Liver (tissue), 9 donors: Measurements from ENCODE around the gene TBL1X. TPM values are rescaled to one million over a fixed set of nuclear protein-coding genes. Genes with fewer than 3 reads are reported as not detected.

Experiments
- DNase-seq: peaks from one replicate; pipeline ENCODE4 v3.0.0-alpha.2; 2017; ENCODE audit warnings: low spot score
- H3K27ac ChIP-seq, 2 donors: one replicate each; pipeline ENCODE4 v1.7.0; 2013; ENCODE audit warnings: inconsistent platforms in 2 of 2, low read length in 2 of 2, control low read depth in 1 of 2, low read depth in 1 of 2, mild to moderate bottlenecking in 1 of 2
- H3K27me3 ChIP-seq, 4 donors: one replicate each; pipeline versions ENCODE4 v1.6.1 to v1.7.0; 2013; ENCODE audit warnings: low read length in 3 of 4, inconsistent platforms in 1 of 4, mild to moderate bottlenecking in 1 of 4, moderate library complexity in 1 of 4; ENCODE audit not compliant: control insufficient read depth in 4 of 4, insufficient read depth in 4 of 4
- H3K36me3 ChIP-seq, 4 donors: one replicate each; pipeline versions ENCODE4 v1.6.1 to v1.7.0; 2013; ENCODE audit warnings: low read length in 3 of 4, mild to moderate bottlenecking in 3 of 4, low read depth in 1 of 4, moderate library complexity in 1 of 4; ENCODE audit not compliant: control insufficient read depth in 4 of 4, insufficient read depth in 3 of 4
- H3K4me1 ChIP-seq, 4 donors: one replicate each; pipeline versions ENCODE4 v1.6.1 to v1.7.0; 2013; ENCODE audit warnings: low read length in 3 of 4, mild to moderate bottlenecking in 3 of 4, moderate library complexity in 1 of 4; ENCODE audit not compliant: control insufficient read depth in 4 of 4, insufficient read depth in 4 of 4
- H3K4me3 ChIP-seq, 3 donors: one replicate each; pipeline versions ENCODE4 v1.6.1 to v1.7.0; 2013; ENCODE audit warnings: low read length in 3 of 3, control low read depth in 1 of 3, low read depth in 1 of 3, mild to moderate bottlenecking in 1 of 3
- H3K9ac ChIP-seq, 2 donors: one replicate each; pipeline ENCODE4 v1.7.0; 2013; ENCODE audit warnings: low read length in 2 of 2, mild to moderate bottlenecking in 2 of 2, moderate library complexity in 2 of 2, control low read depth in 1 of 2, low read depth in 1 of 2
- H3K9me3 ChIP-seq, 4 donors: one replicate each; pipeline versions ENCODE4 v1.6.1 to v1.7.0; 2013; ENCODE audit warnings: low read length in 3 of 4; ENCODE audit not compliant: control insufficient read depth in 4 of 4
- CTCF ChIP-seq: fragments of 150-350 bp; IDR thresholded peaks from 2 replicates; pipeline ENCODE4 v1.5.1; 2017; ENCODE audit warnings: improper control_type of control experiment, low read depth, low read length; ENCODE audit not compliant: missing input control
- EGR1 ChIP-seq, 2 donors: IDR thresholded peaks; 2 replicates each; pipeline ENCODE4 v1.6.1; 2016 to 2018; ENCODE audit warnings: antibody characterized with exemption in 2 of 2, low read depth in 2 of 2
- FOXA1 ChIP-seq: IDR thresholded peaks from 2 replicates; pipeline ENCODE4 v1.6.1; 2016; ENCODE audit warnings: antibody characterized with exemption
- FOXA2 ChIP-seq: IDR thresholded peaks from 2 replicates; pipeline ENCODE4 v1.6.1; 2016; ENCODE audit warnings: antibody characterized with exemption
- GABPA ChIP-seq, 2 donors: IDR thresholded peaks in 1 of 2; conservative IDR thresholded peaks in 1 of 2; 2 replicates each; pipeline ENCODE4 v1.6.1; 2016; ENCODE audit warnings: antibody characterized with exemption in 2 of 2, mild to moderate bottlenecking in 1 of 2, moderate library complexity in 1 of 2
- HNF4A ChIP-seq, 2 donors: conservative IDR thresholded peaks; 2 replicates each; pipeline ENCODE4 v1.6.1; 2016; ENCODE audit warnings: antibody characterized with exemption in 2 of 2, mild to moderate bottlenecking in 2 of 2
- HNF4G ChIP-seq: IDR thresholded peaks from 2 replicates; pipeline ENCODE4 v1.6.1; 2016; ENCODE audit warnings: antibody characterized with exemption
- JUND ChIP-seq, 2 donors: IDR thresholded peaks; 2 replicates each; pipeline ENCODE4 v1.6.1; 2016; ENCODE audit warnings: antibody characterized with exemption in 2 of 2
- MAX ChIP-seq: IDR thresholded peaks from 2 replicates; pipeline ENCODE4 v1.6.1; 2016; ENCODE audit warnings: antibody characterized with exemption
- NR2F2 ChIP-seq: IDR thresholded peaks from 2 replicates; pipeline ENCODE4 v1.6.1; 2016; ENCODE audit warnings: antibody characterized with exemption
- RAD21 ChIP-seq, 2 donors: IDR thresholded peaks; 2 replicates each; pipeline ENCODE4 v1.6.1; 2016; ENCODE audit warnings: antibody characterized with exemption in 2 of 2, mild to moderate bottlenecking in 2 of 2
- REST ChIP-seq: IDR thresholded peaks from 2 replicates; pipeline ENCODE4 v1.6.1; 2016; ENCODE audit warnings: antibody characterized with exemption, mild to moderate bottlenecking
- RXRA ChIP-seq, 2 donors: IDR thresholded peaks; 2 replicates each; pipeline ENCODE4 v1.6.1; 2017 to 2018; ENCODE audit warnings: antibody characterized with exemption in 2 of 2, mild to moderate bottlenecking in 1 of 2
- SP1 ChIP-seq: IDR thresholded peaks from 2 replicates; pipeline ENCODE4 v1.6.1; 2018; ENCODE audit warnings: antibody characterized with exemption, mild to moderate bottlenecking
- TAF1 ChIP-seq: conservative IDR thresholded peaks from 2 replicates; pipeline ENCODE4 v1.6.1; 2016; ENCODE audit warnings: antibody characterized with exemption, mild to moderate bottlenecking
- YY1 ChIP-seq: IDR thresholded peaks from 2 replicates; pipeline ENCODE4 v1.6.1; 2016; ENCODE audit warnings: antibody characterized with exemption, mild to moderate bottlenecking
- WGBS: extraction: QIAGEN DNeasy Blood & Tissue Kit; methylation state at CpG from one replicate; pipeline ENCODE4 v1.1.7; 2013; 5-methylcytosine and 5-hydroxymethylcytosine counted together
- polyA plus RNA-seq, 2 donors: library from polyadenylated mRNA; stranded (reverse) in 1 of 2; unstranded in 1 of 2; fragments of 200-250 nt in 1 of 2; fragments of >200 nt in 1 of 2; fragmentation: Nextera tagmentation in 1 of 2; extraction: Ambion mirVana in 1 of 2; gene quantifications; one replicate each; pipeline versions ENCODE4 v1.2.1 to v1.2.3, GENCODE V29; 2013 to 2015
- total RNA-seq, 2 donors: library from RNA; depleted of rRNA; stranded (reverse); fragments of >200 nt; gene quantifications; one replicate each; pipeline ENCODE4 v1.2.3, GENCODE V29; 2014
- TF ChIP-seq, protein P1 (sequence below): IDR thresholded peaks from 2 replicates; pipeline ENCODE4 v1.6.1; 2016; ENCODE audit warnings: antibody characterized with exemption
- TF ChIP-seq, protein P2 (sequence below): IDR thresholded peaks from 2 replicates; pipeline ENCODE4 v1.6.1; 2016; ENCODE audit warnings: antibody characterized with exemption
- donor health status: healthy.
- donor health status: healthy.
- donor health status: healthy.
- donor health status: healthy.
- donor health status: healthy.

TBL1X gene
- total and polyA plus RNA-seq, 4 donors = 11.2 to 15.1 (median 11.8) TPM

GRCh38 chrX:9668537-9668936 is 203.7 kb downstream of the TBL1X start:
- H3K4me3 ChIP-seq = no peak overlapping the region
- H3K27me3 ChIP-seq = no peaks in the 10 kb centered on the region
- 55% methylated on average over 3 of the region's 3 CpGs for WGBS
- H3K4me1 ChIP-seq = no peaks in the 10 kb centered on the region
- no peaks in the 10 kb centered on the region for H3K9me3 ChIP-seq
- H3K9ac ChIP-seq = no peak overlapping the region
- peaks cover 0 to 3% (median 0%) of the 10 kb centered on the region in 4 donors for H3K36me3 ChIP-seq
- DNase-seq = no peak
- H3K27ac ChIP-seq = no peak overlapping the region
- TF ChIP-seq SP1 (no peak), HNF4G (no peak), GABPA (IDR thresholded peaks at IDR 0.05 in 1 of 2, conservative IDR thresholded peaks at IDR 0.05 in 1 of 2) (no peak), NR2F2 (no peak), RXRA (IDR thresholded peaks at IDR 0.05) (no peak), FOXA2 (no peak), FOXA1 (no peak), CTCF (no peak), EGR1 (IDR thresholded peaks at IDR 0.05; ENCODE audit: low read depth in 2 of 2) (no peak), HNF4A (conservative IDR thresholded peaks at IDR 0.05) (no peak)
- TF ChIP-seq, protein P1, sequence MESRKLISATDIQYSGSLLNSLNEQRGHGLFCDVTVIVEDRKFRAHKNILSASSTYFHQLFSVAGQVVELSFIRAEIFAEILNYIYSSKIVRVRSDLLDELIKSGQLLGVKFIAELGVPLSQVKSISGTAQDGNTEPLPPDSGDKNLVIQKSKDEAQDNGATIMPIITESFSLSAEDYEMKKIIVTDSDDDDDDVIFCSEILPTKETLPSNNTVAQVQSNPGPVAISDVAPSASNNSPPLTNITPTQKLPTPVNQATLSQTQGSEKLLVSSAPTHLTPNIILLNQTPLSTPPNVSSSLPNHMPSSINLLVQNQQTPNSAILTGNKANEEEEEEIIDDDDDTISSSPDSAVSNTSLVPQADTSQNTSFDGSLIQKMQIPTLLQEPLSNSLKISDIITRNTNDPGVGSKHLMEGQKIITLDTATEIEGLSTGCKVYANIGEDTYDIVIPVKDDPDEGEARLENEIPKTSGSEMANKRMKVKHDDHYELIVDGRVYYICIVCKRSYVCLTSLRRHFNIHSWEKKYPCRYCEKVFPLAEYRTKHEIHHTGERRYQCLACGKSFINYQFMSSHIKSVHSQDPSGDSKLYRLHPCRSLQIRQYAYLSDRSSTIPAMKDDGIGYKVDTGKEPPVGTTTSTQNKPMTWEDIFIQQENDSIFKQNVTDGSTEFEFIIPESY = no peak
- TF ChIP-seq, protein P2, sequence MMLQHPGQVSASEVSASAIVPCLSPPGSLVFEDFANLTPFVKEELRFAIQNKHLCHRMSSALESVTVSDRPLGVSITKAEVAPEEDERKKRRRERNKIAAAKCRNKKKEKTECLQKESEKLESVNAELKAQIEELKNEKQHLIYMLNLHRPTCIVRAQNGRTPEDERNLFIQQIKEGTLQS = no peak

DNA sequence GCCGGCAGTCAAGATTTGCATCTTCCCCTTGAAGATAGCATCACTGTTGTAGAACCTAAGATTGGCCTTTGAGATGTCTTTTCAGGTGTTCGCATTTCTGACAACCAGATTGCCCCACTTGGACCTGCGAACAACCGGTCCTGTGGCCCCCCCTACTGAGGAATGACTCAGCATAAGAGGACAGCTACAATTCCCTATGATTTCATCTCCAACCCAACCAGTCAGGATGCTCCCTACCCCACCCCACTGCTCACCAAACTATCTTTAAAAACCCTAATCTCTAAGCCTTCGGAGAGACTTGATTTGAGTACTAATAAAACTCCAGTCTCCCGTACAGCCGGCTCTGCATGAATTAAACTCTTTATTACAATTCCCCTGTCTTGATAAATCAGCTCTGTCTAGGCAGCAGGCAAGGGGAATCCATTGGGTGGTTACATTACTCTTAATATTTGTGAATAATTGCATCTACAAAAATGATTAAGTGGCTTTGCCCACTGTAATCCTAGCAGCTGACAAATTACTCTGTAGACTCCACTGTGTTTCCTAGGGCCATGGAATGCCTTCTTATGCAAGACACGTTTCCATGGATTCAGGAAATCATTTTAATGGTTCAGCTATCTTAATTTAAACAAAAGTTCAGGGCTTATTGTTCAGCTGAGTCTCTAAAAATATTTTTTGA is 205.4 kb downstream of the TBL1X start:
- Histone ChIP-seq H3K27me3 (no peaks in the 10 kb centered on the region), H3K27ac (no peak overlapping the region), H3K4me3 (no peak overlapping the region), H3K9me3 (no peaks in the 10 kb centered on the region), H3K36me3 (peaks cover 0 to 3% (median under 1%) of the 10 kb centered on the region in 4 donors), H3K4me1 (no peaks in the 10 kb centered on the region), H3K9ac (no peak overlapping the region)
- TF ChIP-seq JUND (IDR thresholded peaks at IDR 0.05) (no peak), HNF4G (no peak), FOXA2 (no peak), TAF1 (no peak), RXRA (IDR thresholded peaks at IDR 0.05) (no peak), SP1 (no peak), HNF4A (conservative IDR thresholded peaks at IDR 0.05) (no peak), MAX (no peak), NR2F2 (no peak), EGR1 (IDR thresholded peaks at IDR 0.05; ENCODE audit: low read depth in 2 of 2) (no peak), GABPA (IDR thresholded peaks at IDR 0.05 in 1 of 2, conservative IDR thresholded peaks at IDR 0.05 in 1 of 2) (no peak), CTCF (no peak), REST (no peak), YY1 (no peak), RAD21 (IDR thresholded peaks at IDR 0.05) (no peak)
- TF ChIP-seq, protein P1 = no peak
- TF ChIP-seq, protein P2 = no peak
- DNase-seq = no peak
- 90% methylated on average over 8 of the region's 8 CpGs for WGBS
